ENCODE measurements around the gene INAVA. TPM values are rescaled to one million over a fixed set of nuclear protein-coding genes. Genes with fewer than 3 reads are reported as not detected.
"Not testable (repeated sequence)": the region's sequence is repeated elsewhere in the genome, so short reads cannot be mapped to it uniquely, and the experiment has no call there.

INAVA gene
- total RNA-seq, 1 donor from 2014 or later = 28.7 TPM

DNA sequence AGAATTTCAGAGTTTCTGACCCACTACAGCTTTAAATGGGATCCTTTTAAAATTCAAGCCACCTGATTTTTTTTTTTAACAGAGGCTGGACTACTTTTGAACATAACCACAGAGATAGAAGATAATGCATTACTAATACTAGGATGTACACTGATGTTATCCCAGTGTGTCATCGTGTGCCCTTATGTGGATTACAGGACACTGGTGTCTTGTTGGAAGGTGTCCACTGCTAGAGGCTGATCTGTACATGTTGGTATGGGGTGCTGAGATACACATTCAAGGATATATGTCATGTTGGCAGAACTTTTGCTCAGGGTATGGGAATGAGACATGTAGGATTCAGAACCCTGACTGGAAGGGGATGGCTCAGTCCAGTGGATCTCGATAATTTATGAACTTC lies 56.3 kb downstream of the INAVA start:
- no peak for FAIRE-seq
- DNase-seq (ENCODE audit: low read depth) = no peak
- TF ChIP-seq CTCF (IDR thresholded peaks at IDR 0.05; ENCODE audit: insufficient read depth, low read length, severe bottlenecking) = no peak
- H3K27me3 ChIP-seq (ENCODE audit: control insufficient read depth, insufficient read depth, low read length) = no peaks in the 10 kb centered on the region
- H3K4me3 ChIP-seq (ENCODE audit: low read depth, low read length) = no peak overlapping the region
- no peaks in the 10 kb centered on the region for H3K36me3 ChIP-seq (ENCODE audit: control insufficient read depth, insufficient read depth, low read length)

GRCh38 chr1:200954434-200954833 lies 59.7 kb downstream of the INAVA start:
- no peak for TF ChIP-seq CTCF (IDR thresholded peaks at IDR 0.05; ENCODE audit: insufficient read depth, low read length, severe bottlenecking)
- no peak overlapping the region for H3K4me3 ChIP-seq (ENCODE audit: low read depth, low read length)
- no peaks in the 10 kb centered on the region for H3K27me3 ChIP-seq (ENCODE audit: control insufficient read depth, insufficient read depth, low read length)
- DNase-seq (ENCODE audit: low read depth) = no peak
- FAIRE-seq = no peak
- H3K36me3 ChIP-seq (ENCODE audit: control insufficient read depth, insufficient read depth, low read length) = peaks cover 2% of the 10 kb centered on the region

GRCh38 chr1:200958597-200958996 lies 63.9 kb downstream of the INAVA start:
- FAIRE-seq (no peak), DNase-seq (ENCODE audit: low read depth) (no peak)
- H3K36me3 ChIP-seq (ENCODE audit: control insufficient read depth, insufficient read depth, low read length) = peaks cover 2% of the 10 kb centered on the region
- TF ChIP-seq CTCF (IDR thresholded peaks at IDR 0.05; ENCODE audit: insufficient read depth, low read length, severe bottlenecking) = no peak
- H3K27me3 ChIP-seq (ENCODE audit: control insufficient read depth, insufficient read depth, low read length) = no peaks in the 10 kb centered on the region
- no peak overlapping the region for H3K4me3 ChIP-seq (ENCODE audit: low read depth, low read length)

DNA sequence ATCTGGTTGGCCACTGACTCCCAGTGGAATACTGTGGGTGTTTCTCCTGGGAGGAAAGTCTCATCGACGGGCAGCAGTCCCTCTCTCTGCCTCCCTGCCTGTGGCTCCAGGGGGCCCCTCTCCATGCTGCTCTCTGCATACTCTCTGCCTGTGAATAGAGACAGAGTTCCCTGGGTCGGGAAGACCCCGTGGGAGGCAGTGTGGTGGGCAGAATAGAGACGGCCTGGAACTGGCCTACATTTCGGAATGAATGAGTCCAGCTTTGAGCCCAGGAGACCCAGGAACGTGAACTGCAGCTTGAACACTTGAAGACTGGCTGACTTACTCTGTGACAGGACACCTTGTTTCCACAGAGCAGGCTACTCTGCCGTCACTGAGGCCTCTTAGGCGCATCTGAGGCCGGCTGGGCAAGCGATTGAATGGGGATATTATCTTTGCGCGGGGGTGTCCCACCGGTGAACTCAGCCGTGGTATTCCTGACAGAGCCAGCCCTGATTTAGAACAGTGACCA lies 64.8 kb downstream of the INAVA start:
- TF ChIP-seq CTCF (IDR thresholded peaks at IDR 0.05; ENCODE audit: insufficient read depth, low read length, severe bottlenecking) = no peak
- Histone ChIP-seq H3K36me3 (ENCODE audit: control insufficient read depth, insufficient read depth, low read length) (peaks cover 2% of the 10 kb centered on the region), H3K27me3 (ENCODE audit: control insufficient read depth, insufficient read depth, low read length) (no peaks in the 10 kb centered on the region), H3K4me3 (ENCODE audit: low read depth, low read length) (no peak overlapping the region)
- DNase-seq (ENCODE audit: low read depth) (no peak), FAIRE-seq (no peak)

- H3K36me3 ChIP-seq (ENCODE audit: control insufficient read depth, insufficient read depth, low read length) = peaks cover 2% of the 10 kb centered on the region
- H3K4me3 ChIP-seq (ENCODE audit: low read depth, low read length) = no peak overlapping the region
- DNase-seq (ENCODE audit: low read depth) (no peak), FAIRE-seq (no peak)
- no peak for TF ChIP-seq CTCF (IDR thresholded peaks at IDR 0.05; ENCODE audit: insufficient read depth, low read length, severe bottlenecking)
- H3K27me3 ChIP-seq (ENCODE audit: control insufficient read depth, insufficient read depth, low read length) = no peaks in the 10 kb centered on the region
Measured at GRCh38 chr1:200960236-200960947, 65.7 kb downstream of the INAVA start.

GRCh38 chr1:200960948-200961340 lies 66.2 kb downstream of the INAVA start:
- Histone ChIP-seq H3K36me3 (ENCODE audit: control insufficient read depth, insufficient read depth, low read length) (peaks cover 2% of the 10 kb centered on the region), H3K4me3 (ENCODE audit: low read depth, low read length) (no peak overlapping the region), H3K27me3 (ENCODE audit: control insufficient read depth, insufficient read depth, low read length) (no peaks in the 10 kb centered on the region)
- no peak for DNase-seq (ENCODE audit: low read depth)
- FAIRE-seq = no peak
- no peak for TF ChIP-seq CTCF (IDR thresholded peaks at IDR 0.05; ENCODE audit: insufficient read depth, low read length, severe bottlenecking)

- not testable (repeated sequence) for DNase-seq (ENCODE audit: low read depth); H3K36me3 ChIP-seq (ENCODE audit: control insufficient read depth, insufficient read depth, low read length); H3K27me3 ChIP-seq (ENCODE audit: control insufficient read depth, insufficient read depth, low read length); FAIRE-seq; H3K4me3 ChIP-seq (ENCODE audit: low read depth, low read length)
Measured at GRCh38 chr1:200962151-200962550, 67.5 kb downstream of the INAVA start.

Data from bronchial epithelial cell (primary cell).